GM12878 (cell line): ENCODE measurements around the gene SELENOO. TPM values are rescaled to one million over a fixed set of nuclear protein-coding genes. Genes with fewer than 3 reads are reported as not detected.

Source experiments
- ATAC-seq: fragments of 200-7000 bp; cut with Tn5 transposase; 3 replicates; pipeline ENCODE4 v1.9.1; 2020; ENCODE audit warnings: mild to moderate bottlenecking, moderate library complexity
- BruUV-seq: library from RNA; stranded (reverse); fragments of 400-500 nt; replicated peaks from 2 replicates; lab custom pipeline; 2021; lab: Mats Ljungman, UMichigan
- CTCF ChIA-PET: fragments of 300-600 bp; sonication (Branson Sonifier 250); formaldehyde crosslinking; extraction: SDS; loops from one replicate; lab custom pipeline; 2021; ENCODE audit warnings: inconsistent platforms; lab: Yijun Ruan, JAX
- POLR2A ChIA-PET: fragments of 350-600 bp; formaldehyde crosslinking; extraction: SDS; loops from one replicate; lab custom pipeline; 2021; ENCODE audit warnings: inconsistent platforms; lab: Charles Lee
- RAD21 ChIA-PET: fragments of 300-600 bp; sonication (Branson Sonifier 250); formaldehyde crosslinking; loops from one replicate; lab custom pipeline; 2023; ENCODE audit warnings: antibody characterized with exemption; ENCODE audit not compliant: unreplicated experiment; lab: Charles Lee
- SMC1A ChIA-PET: fragments of 300-600 bp; sonication (Branson Sonifier 250); formaldehyde crosslinking; loops from one replicate; lab custom pipeline; 2023; ENCODE audit not compliant: unreplicated experiment, uncharacterized antibody; lab: Charles Lee
- DNase-seq: peaks from one replicate; pipeline ENCODE4 v3.0.0-alpha.2; 2011; ENCODE audit warnings: low read depth, low spot score
- FAIRE-seq: peaks from 3 replicates; lab custom pipeline; 2011; peaks lifted over from hg19 to GRCh38; lab: Jason Lieb, UNC
- H2AFZ ChIP-seq: 2 replicates; pipeline ENCODE4 v1.6.0; 2011; ENCODE audit warnings: low read depth, low read length, control low read depth; ENCODE audit not compliant: control insufficient read depth
- H3K27ac ChIP-seq: 2 replicates; pipeline ENCODE4 v1.5.1; 2011; ENCODE audit warnings: control low read depth; ENCODE audit not compliant: control insufficient read depth, insufficient read depth
- H3K27me3 ChIP-seq, 2 experiments: replicated peaks in 1 of 2; 2 replicates each; pipeline versions ENCODE4 v1.6.0 to v1.6.1; 2011; ENCODE audit warnings: low read length in 1 of 2; ENCODE audit not compliant: control insufficient read depth in 2 of 2, insufficient read depth in 2 of 2
- H3K36me3 ChIP-seq, 2 experiments: 2 replicates each; pipeline ENCODE4 v1.5.1; 2011; ENCODE audit warnings: low read length in 1 of 2; ENCODE audit not compliant: control insufficient read depth in 2 of 2, insufficient read depth in 2 of 2
- H3K4me1 ChIP-seq: 2 replicates; pipeline ENCODE4 v1.6.1; 2011; ENCODE audit warnings: mild to moderate bottlenecking, low read length, moderate library complexity, mixed read lengths; ENCODE audit not compliant: control insufficient read depth, insufficient read depth
- H3K4me2 ChIP-seq: 2 replicates; pipeline ENCODE4 v1.6.0; 2011; ENCODE audit warnings: control low read depth; ENCODE audit not compliant: control insufficient read depth, insufficient read depth
- H3K4me3 ChIP-seq: fragments of 200-600 bp; sonication (generic); 2 replicates; pipeline ENCODE4 v1.5.1; 2016
- H3K79me2 ChIP-seq: 2 replicates; pipeline ENCODE4 v1.6.0; 2011; ENCODE audit warnings: low read length; ENCODE audit not compliant: control insufficient read depth, insufficient read depth
- H3K9ac ChIP-seq: 2 replicates; pipeline ENCODE4 v1.8.0; 2011; ENCODE audit warnings: low read length, control low read depth, mixed read lengths; ENCODE audit not compliant: control insufficient read depth, insufficient read depth
- H3K9me3 ChIP-seq: replicated peaks from 3 replicates; pipeline ENCODE4 v1.5.1; 2011; ENCODE audit warnings: mild to moderate bottlenecking, low read length; ENCODE audit not compliant: control insufficient read depth, insufficient read depth
- H4K20me1 ChIP-seq: 2 replicates; pipeline ENCODE4 v1.6.0; 2011; ENCODE audit not compliant: control insufficient read depth, insufficient read depth
- BHLHE40 ChIP-seq, 2 experiments: fragments of 450-650 bp in 1 of 2; IDR thresholded peaks; 2 replicates each; pipeline ENCODE4 v1.6.1; 2011 to 2017; ENCODE audit warnings: low read depth in 2 of 2, borderline replicate concordance in 1 of 2, improper control_type of control experiment in 1 of 2, low read length in 1 of 2, mild to moderate bottlenecking in 1 of 2
- CEBPB ChIP-seq, 2 experiments: fragments of 150-350 bp in 1 of 2; IDR thresholded peaks; 2 replicates each; pipeline ENCODE4 v1.6.1; 2012 to 2014; ENCODE audit warnings: low read depth in 2 of 2, low read length in 2 of 2, borderline replicate concordance in 1 of 2, inconsistent platforms in 1 of 2
- CHD4 ChIP-seq: fragments of 200-600 bp; sonication (generic); IDR thresholded peaks from 2 replicates; pipeline ENCODE4 v1.6.1; 2016; ENCODE audit warnings: mild to moderate bottlenecking
- EED ChIP-seq: sonication (generic); IDR thresholded peaks from 2 replicates; pipeline ENCODE4 v1.6.1; 2016; ENCODE audit warnings: antibody characterized with exemption, low read depth
- EP300 ChIP-seq, 2 experiments: fragments of 150-350 bp in 1 of 2; IDR thresholded peaks; 2 replicates each; pipeline ENCODE4 v1.6.1; 2011 to 2012; ENCODE audit warnings: low read depth in 2 of 2, low read length in 2 of 2, borderline replicate concordance in 1 of 2, improper control_type of control experiment in 1 of 2, inconsistent platforms in 1 of 2; ENCODE audit not compliant: control insufficient read depth in 1 of 2
- IKZF2 ChIP-seq, 2 experiments: fragments of 450-650 bp; IDR thresholded peaks; 2 replicates each; pipeline ENCODE4 v1.6.1; 2017; ENCODE audit warnings: mild to moderate bottlenecking in 2 of 2, moderate library complexity in 2 of 2
- JUNB ChIP-seq: IDR thresholded peaks from 2 replicates; pipeline ENCODE4 v1.6.1; 2016; ENCODE audit warnings: antibody characterized with exemption, mild to moderate bottlenecking
- NR2C2 ChIP-seq: IDR thresholded peaks from 2 replicates; pipeline ENCODE4 v1.6.1; 2011; ENCODE audit warnings: borderline replicate concordance, low read depth; ENCODE audit not compliant: control insufficient read depth, insufficient read length
- RAD51 ChIP-seq: fragments of 450-650 bp; IDR thresholded peaks from 2 replicates; pipeline ENCODE4 v1.6.1; 2016; ENCODE audit warnings: moderate library complexity, mild to moderate bottlenecking, inconsistent platforms
- RB1 ChIP-seq: fragments of 450-650 bp; formaldehyde crosslinking; IDR thresholded peaks from 2 replicates; pipeline ENCODE4 v1.6.1; 2017; ENCODE audit warnings: mild to moderate bottlenecking, borderline replicate concordance
- SMC3 ChIP-seq: IDR thresholded peaks from 2 replicates; pipeline ENCODE4 v1.6.1; 2011; ENCODE audit warnings: low read length, improper control_type of control experiment, borderline replicate concordance
- ZNF207 ChIP-seq: fragments of 450-650 bp; IDR thresholded peaks from 2 replicates; pipeline ENCODE4 v1.6.1; 2014; ENCODE audit warnings: antibody characterized with exemption, mild to moderate bottlenecking, borderline replicate concordance
- ZNF217 ChIP-seq: fragments of 450-650 bp; IDR thresholded peaks from 2 replicates; pipeline ENCODE4 v1.6.1; 2017; ENCODE audit warnings: antibody characterized with exemption, mild to moderate bottlenecking
- ZNF384 ChIP-seq: IDR thresholded peaks from 2 replicates; pipeline ENCODE4 v1.6.1; 2012; ENCODE audit warnings: low read depth, mild to moderate bottlenecking, low read length, improper control_type of control experiment, borderline replicate concordance
- ZSCAN29 ChIP-seq: fragments of 450-650 bp; IDR thresholded peaks from 2 replicates; pipeline ENCODE4 v1.6.1; 2017; ENCODE audit warnings: mild to moderate bottlenecking, moderate library complexity
- WGBS: methylation state at CpG from one replicate; pipeline ENCODE4 v1.1.6; 2016; ENCODE audit warnings: low lambda C conversion rate; ENCODE audit not compliant: insufficient replicate concordance, insufficient coverage; ENCODE audit errors: missing lambda C conversion rate; 5-methylcytosine and 5-hydroxymethylcytosine counted together
- in situ Hi-C: fragments of 300-500 bp; cut with MboI; formaldehyde crosslinking; loops from 9 replicates; pipeline ENCODE4 v1.14.3; 2018; ENCODE audit warnings: mixed read lengths
- intact Hi-C: fragments of 100-400 bp; cut with micrococcal nuclease; formaldehyde crosslinking; loops from one replicate; pipeline ENCODE4 v1.14.2; 2022; ENCODE audit not compliant: unreplicated experiment
- polyA plus RNA-seq, 11 experiments: library from polyadenylated mRNA; depleted of rRNA in 4 of 11; unstranded in 6 of 11; stranded (reverse) in 5 of 11; fragments of >200 nt; fragmentation: Nextera tagmentation in 4 of 11; fragmentation: Illumina TruSeq in 1 of 11; extraction: Ambion mirVana in 4 of 11; extraction: Trizol in 1 of 11; gene quantifications; 1 replicate in 1 of 11; 2 replicates in 10 of 11; pipeline versions ENCODE4 v1.2.1 to v1.2.3, GENCODE V29; 2011 to 2016; ENCODE audit warnings: inconsistent platforms in 2 of 11, missing spikeins in 2 of 11, low read depth in 1 of 11
- total RNA-seq, 4 experiments: library from RNA; depleted of rRNA in 3 of 4; stranded (reverse); fragments of >200 nt in 3 of 4; fragmentation: Illumina TruSeq in 1 of 4; extraction: Trizol in 1 of 4; gene quantifications; 2 replicates each; pipeline versions ENCODE4 v1.2.1 to v1.2.3, GENCODE V29; 2013 to 2021

SELENOO gene
- total and polyA plus RNA-seq, 10 of the 15 experiments (the other 5 are each of a cell fraction or from before 2014, with no cell fraction given): 0.42 to 23.3 (median 3.3) TPM

GRCh38 chr22:50248196-50249081 lies 47.6 kb downstream of the SELENOO start:
- Histone ChIP-seq H3K27ac (no peak overlapping the region), H4K20me1 (no peaks in the 10 kb centered on the region; the same call in none of the 2 replicates), H3K4me1 (peaks cover 32% of the 10 kb centered on the region), H3K9me3 (no peaks in the 10 kb centered on the region), H2AFZ (no peak overlapping the region), H3K9ac (no peak overlapping the region), H3K27me3 (no peaks in the 10 kb centered on the region), H3K4me3 (no peak overlapping the region), H3K4me2 (peak overlapping the region; percentile 33; the same call in 1 of the 2 replicates)
- WGBS: 86% methylated on average over 27 of the region's 29 CpGs
- SMC1A ChIA-PET: no interaction called here
- RAD21 ChIA-PET: no interaction called here
- in situ Hi-C loops (no loop called here), intact Hi-C loops (loop anchor here (10.0 kb wide), 1 partner anchor 226 kb away; the partner anchor contains the start of gene SBF1)
- no peak for TF ChIP-seq BHLHE40 (IDR thresholded peaks at IDR 0.05; ENCODE audit: borderline replicate concordance in 1 of 2, low read depth in 2 of 2, low read length in 1 of 2)
- TF ChIP-seq ZNF384: no peak
- no peak for TF ChIP-seq ZNF217
- no peak for TF ChIP-seq RB1
- TF ChIP-seq NR2C2: no peak
- no peak for TF ChIP-seq IKZF2 (IDR thresholded peaks at IDR 0.05)
- TF ChIP-seq EP300 (IDR thresholded peaks at IDR 0.05; ENCODE audit: borderline replicate concordance in 1 of 2, control insufficient read depth in 1 of 2, low read depth in 2 of 2, low read length in 2 of 2): no peak
- TF ChIP-seq JUNB: no peak
- TF ChIP-seq ZSCAN29: no peak
- no peak for TF ChIP-seq EED
- no peak for TF ChIP-seq CEBPB (IDR thresholded peaks at IDR 0.05; ENCODE audit: borderline replicate concordance in 1 of 2, low read depth in 2 of 2, low read length in 2 of 2)
- no peak for TF ChIP-seq RAD51
- TF ChIP-seq CHD4: no peak
- no peak for TF ChIP-seq SMC3
- no peak for TF ChIP-seq ZNF207
- TF ChIP-seq, all 136 proteins: peak for 0
- Histone ChIP-seq H3K79me2 (peaks cover 38% of the 10 kb centered on the region), H3K36me3 (peaks cover 6 to 14% of the 10 kb centered on the region in 2 experiments; a peak in 3 of 4 replicates)
- FAIRE-seq (no peak), DNase-seq (no peak), ATAC-seq (no peak)
- BruUV-seq: no TSS peak
- ChIA-PET POLR2A (no interaction called here), CTCF (no interaction called here)
